Progenitor cell of endocrine pancreas (in vitro differentiated cells): Measurements from ENCODE around the gene ADAMTS2. TPM values are rescaled to one million over a fixed set of nuclear protein-coding genes. Genes with fewer than 3 reads are reported as not detected.
"Not testable (repeated sequence)": the region's sequence is repeated elsewhere in the genome, so short reads cannot be mapped to it uniquely, and the experiment has no call there.

Experiments used
- DNase-seq: peaks from one replicate; pipeline ENCODE4 v3.0.0; 2021; ENCODE audit warnings: low spot score; ENCODE audit not compliant: unreplicated experiment
- H3K27ac Mint-ChIP-seq: 2 replicates; pipeline ENCODE4 v1.8.0; 2021; ENCODE audit warnings: mild to moderate bottlenecking, moderate library complexity, mixed read lengths
- H3K27me3 Mint-ChIP-seq: 2 replicates; pipeline ENCODE4 v1.8.0; 2021; ENCODE audit warnings: mixed read lengths
- H3K36me3 Mint-ChIP-seq: 2 replicates; pipeline ENCODE4 v1.8.0; 2022; ENCODE audit warnings: mixed read lengths; ENCODE audit not compliant: insufficient read depth
- H3K4me1 Mint-ChIP-seq: 2 replicates; pipeline ENCODE4 v1.8.0; 2021; ENCODE audit warnings: low read depth, mixed read lengths
- H3K4me3 Mint-ChIP-seq: 2 replicates; pipeline ENCODE4 v1.8.0; 2021; ENCODE audit warnings: low read depth, mild to moderate bottlenecking, moderate library complexity, mixed read lengths
- H3K9me3 Mint-ChIP-seq: 2 replicates; pipeline ENCODE4 v1.8.0; 2021; ENCODE audit warnings: low read depth, mixed read lengths
- CTCF ChIP-seq: fragments of 200-600 bp; sonication (generic); IDR thresholded peaks from one replicate; pipeline ENCODE4 v1.5.0; 2021; ENCODE audit warnings: antibody characterized with exemption, mild to moderate bottlenecking; ENCODE audit not compliant: unreplicated experiment
- total RNA-seq: library from RNA; stranded (reverse); gene quantifications from 2 replicates; pipeline ENCODE4 v1.2.1, GENCODE V29; 2021

Gene ADAMTS2
- total RNA-seq, 1 donor from 2014 or later: 2.5 TPM

DNA sequence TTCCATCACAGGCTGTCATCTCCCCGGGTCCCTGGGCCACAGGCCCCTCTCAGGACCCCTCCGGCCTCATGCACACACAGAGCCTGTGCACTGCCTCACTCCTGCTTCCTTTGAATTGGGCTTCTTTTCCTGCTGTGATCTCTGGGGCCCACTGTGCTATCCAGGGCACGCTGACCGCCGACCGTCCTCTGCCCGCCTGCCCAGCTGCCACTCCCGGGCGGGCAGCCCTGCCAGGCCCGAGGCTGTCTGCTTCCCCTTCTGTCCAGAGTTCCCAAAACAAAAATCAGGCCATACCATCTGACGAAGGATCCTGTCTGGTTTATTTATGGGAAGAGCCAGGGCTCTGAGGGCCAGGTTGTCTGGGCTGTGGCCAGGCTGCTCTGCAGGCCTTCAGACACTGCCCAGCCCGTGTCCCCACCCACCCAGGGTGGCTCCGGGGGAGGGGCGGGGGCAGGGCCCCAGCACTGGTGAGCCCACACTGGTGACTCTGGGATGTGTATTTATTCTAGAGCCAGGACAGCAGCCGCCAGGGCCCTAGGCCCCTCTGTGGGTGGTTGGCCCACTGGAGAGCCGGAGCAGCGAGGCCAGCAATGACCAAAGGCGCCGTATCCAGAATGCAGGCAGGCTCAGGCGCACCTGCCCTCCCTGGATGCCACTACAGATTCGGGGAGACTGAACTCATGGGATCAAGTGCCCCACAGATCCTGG lies 57.0 kb downstream of the ADAMTS2 start:
- Mint-ChIP-seq H3K27me3 (no peaks in the 10 kb centered on the region), H3K9me3 (no peaks in the 10 kb centered on the region), H3K4me1 (no peaks in the 10 kb centered on the region), H3K4me3 (no peak overlapping the region), H3K27ac (no peak overlapping the region), H3K36me3 (no peaks in the 10 kb centered on the region)
- DNase-seq: no peak
- TF ChIP-seq CTCF: no peak

GRCh38 chr5:179287631-179288030 lies 57.6 kb downstream of the ADAMTS2 start:
- no peaks in the 10 kb centered on the region for H3K4me1 Mint-ChIP-seq
- no peaks in the 10 kb centered on the region for H3K27me3 Mint-ChIP-seq
- no peaks in the 10 kb centered on the region for H3K36me3 Mint-ChIP-seq
- no peak for DNase-seq
- no peak for TF ChIP-seq CTCF
- H3K27ac Mint-ChIP-seq: no peak overlapping the region
- no peak overlapping the region for H3K4me3 Mint-ChIP-seq
- no peaks in the 10 kb centered on the region for H3K9me3 Mint-ChIP-seq

DNA sequence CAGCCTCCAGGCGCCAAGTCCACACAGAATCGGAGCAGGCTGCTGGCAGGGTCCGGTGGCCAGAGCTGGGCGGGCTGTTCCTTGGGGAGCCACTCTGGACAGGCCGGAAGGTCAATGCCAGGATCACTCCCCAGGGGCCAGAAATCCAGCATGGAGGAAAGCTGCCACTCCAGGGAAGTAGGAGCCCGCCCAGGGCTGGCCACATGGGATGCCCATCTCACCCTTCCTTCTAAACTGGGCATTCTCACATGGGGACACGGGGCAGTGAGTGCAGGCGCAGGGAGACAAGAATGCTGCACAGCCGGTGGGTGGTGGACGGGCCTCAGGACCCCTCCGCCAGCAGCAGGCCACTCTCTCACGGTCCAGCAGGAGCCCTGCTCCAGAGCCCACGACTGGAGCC lies 58.2 kb downstream of the ADAMTS2 start:
- H3K27ac Mint-ChIP-seq: no peak overlapping the region
- H3K27me3 Mint-ChIP-seq: no peaks in the 10 kb centered on the region
- TF ChIP-seq CTCF: no peak
- H3K4me1 Mint-ChIP-seq: no peaks in the 10 kb centered on the region
- no peaks in the 10 kb centered on the region for H3K36me3 Mint-ChIP-seq
- DNase-seq: no peak
- H3K9me3 Mint-ChIP-seq: peaks cover 3% of the 10 kb centered on the region
- no peak overlapping the region for H3K4me3 Mint-ChIP-seq

GRCh38 chr5:179285776-179286162 lies 59.5 kb downstream of the ADAMTS2 start:
- not testable (repeated sequence) for H3K27me3 Mint-ChIP-seq, H3K9me3 Mint-ChIP-seq, H3K4me1 Mint-ChIP-seq, DNase-seq, H3K4me3 Mint-ChIP-seq, H3K36me3 Mint-ChIP-seq
- H3K27ac Mint-ChIP-seq: peak overlapping the region; percentile 20

GRCh38 chr5:179284751-179285631 lies 60.3 kb downstream of the ADAMTS2 start:
- no peaks in the 10 kb centered on the region for H3K4me1 Mint-ChIP-seq
- H3K9me3 Mint-ChIP-seq: peaks cover 5% of the 10 kb centered on the region
- H3K27ac Mint-ChIP-seq: peak overlapping the region; percentile 39
- H3K36me3 Mint-ChIP-seq: no peaks in the 10 kb centered on the region
- no peak for TF ChIP-seq CTCF
- no peak overlapping the region for H3K4me3 Mint-ChIP-seq
- peaks cover 2% of the 10 kb centered on the region for H3K27me3 Mint-ChIP-seq
- DNase-seq: no peak

GRCh38 chr5:179283908-179284307 lies 61.4 kb downstream of the ADAMTS2 start:
- H3K27ac Mint-ChIP-seq, H3K27me3 Mint-ChIP-seq, H3K36me3 Mint-ChIP-seq, H3K9me3 Mint-ChIP-seq, DNase-seq, H3K4me1 Mint-ChIP-seq, H3K4me3 Mint-ChIP-seq: not testable (repeated sequence)
